GM21515 (cell line): ENCODE results near the gene CXCL1.

ENCODE experiments used
- ATAC-seq: cut with Tn5 transposase; IDR thresholded peaks from one replicate; pipeline ENCODE4 v1.9.1; 2021; ENCODE audit not compliant: unreplicated experiment

CXCL1 gene

DNA sequence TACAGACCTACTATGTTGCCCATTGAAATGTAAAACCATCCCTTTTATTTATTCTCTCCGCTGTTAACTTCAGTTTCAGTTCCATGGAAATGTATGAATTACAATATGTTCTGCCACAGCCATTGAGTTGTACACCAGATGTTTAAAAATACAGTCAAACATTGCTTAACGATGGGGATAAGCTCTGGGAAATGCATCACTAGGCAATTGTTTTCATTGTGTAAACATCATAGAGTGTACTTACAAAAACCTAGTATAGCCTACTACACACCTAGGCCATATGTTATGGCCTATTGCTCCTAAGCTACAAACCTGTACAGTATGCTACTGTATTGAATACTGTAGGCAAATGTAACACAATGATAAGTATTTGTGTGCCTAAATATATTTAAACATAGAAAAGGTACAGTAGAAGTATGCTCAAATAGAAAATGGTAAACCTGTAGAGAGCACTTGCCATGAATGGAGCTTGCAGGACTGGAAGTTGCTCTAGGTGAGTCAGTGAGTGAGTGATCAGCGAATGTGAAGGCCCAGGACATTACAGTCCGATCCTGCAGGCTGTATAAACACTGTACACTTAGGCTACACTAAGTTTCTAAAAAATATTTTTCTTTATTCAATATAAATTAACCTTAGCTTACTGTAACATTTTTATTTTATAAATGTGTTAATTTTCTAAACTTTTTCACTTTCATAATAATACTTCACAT, 18.8 kb upstream of the CXCL1 start:
- no peak for ATAC-seq

DNA sequence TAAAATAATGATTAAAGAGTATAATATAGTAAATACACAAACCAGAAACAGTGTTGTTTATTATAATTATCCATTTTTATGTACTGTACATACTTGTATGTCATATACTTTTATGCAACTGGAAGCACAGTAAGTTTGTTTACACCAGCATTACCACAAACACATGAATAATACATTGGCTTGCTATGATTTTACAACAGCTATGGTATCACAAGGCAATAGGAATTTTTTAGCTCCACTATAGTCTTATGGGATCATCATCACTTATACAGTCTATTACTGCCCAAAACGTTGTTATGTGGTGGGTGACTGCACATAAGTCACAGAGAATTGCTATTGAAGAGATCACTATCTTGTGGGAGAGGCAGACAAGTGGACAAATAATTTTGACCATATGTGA, 17.9 kb upstream of the CXCL1 start:
- no peak for ATAC-seq

DNA sequence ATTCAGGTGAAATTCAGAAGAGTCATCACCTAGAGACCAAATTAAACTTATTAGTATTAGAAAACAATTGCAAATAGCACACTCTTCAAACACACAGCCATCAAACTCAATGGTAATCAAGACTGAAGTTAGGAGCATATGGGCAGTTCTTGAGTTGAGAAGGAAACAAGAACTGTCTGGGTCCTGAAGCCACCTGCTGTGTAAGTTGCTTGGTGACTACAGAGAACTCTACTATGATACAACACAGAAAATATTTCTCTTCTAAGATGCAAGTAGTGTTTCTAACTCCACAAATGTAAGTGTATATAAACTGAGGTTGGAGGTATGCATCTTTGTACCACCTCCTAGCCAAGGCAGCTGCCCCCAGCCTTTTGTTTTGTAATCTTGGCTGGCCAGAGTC, 16.4 kb upstream of the CXCL1 start:
- ATAC-seq: no peak

- ATAC-seq: no peak
Measured at GRCh38 chr4:73853246-73853704, 15.9 kb upstream of the CXCL1 start, which contains the start of gene PF4V1. Gene PF4V1 (plus strand): TSS chr4:73853296. CDS start chr4:73853363, 67 bp downstream.

- no peak for ATAC-seq
Measured at GRCh38 chr4:73853718-73854473, 15.3 kb upstream of the CXCL1 start.

DNA sequence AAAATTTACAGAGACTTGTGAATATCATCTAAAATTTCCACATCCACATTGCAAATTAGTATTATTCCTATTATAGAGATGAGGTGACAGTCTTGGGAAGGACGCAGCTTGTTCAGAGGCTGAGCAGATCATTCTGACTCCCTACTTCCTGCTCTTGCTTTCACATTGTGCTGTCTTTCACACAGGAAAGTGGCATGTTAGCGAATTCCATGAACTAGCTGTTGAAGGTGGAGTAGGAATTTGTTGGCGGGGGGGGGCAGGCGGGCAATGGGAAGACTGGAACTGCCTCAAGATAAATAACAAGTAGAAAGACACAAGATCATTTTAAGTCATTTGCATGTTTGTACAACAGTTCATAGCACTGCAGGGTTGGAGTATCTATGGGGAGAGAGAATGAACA, 13.8 kb upstream of the CXCL1 start:
- no peak for ATAC-seq

GRCh38 chr4:73856518-73856917, 12.7 kb upstream of the CXCL1 start:
- ATAC-seq: no peak

DNA sequence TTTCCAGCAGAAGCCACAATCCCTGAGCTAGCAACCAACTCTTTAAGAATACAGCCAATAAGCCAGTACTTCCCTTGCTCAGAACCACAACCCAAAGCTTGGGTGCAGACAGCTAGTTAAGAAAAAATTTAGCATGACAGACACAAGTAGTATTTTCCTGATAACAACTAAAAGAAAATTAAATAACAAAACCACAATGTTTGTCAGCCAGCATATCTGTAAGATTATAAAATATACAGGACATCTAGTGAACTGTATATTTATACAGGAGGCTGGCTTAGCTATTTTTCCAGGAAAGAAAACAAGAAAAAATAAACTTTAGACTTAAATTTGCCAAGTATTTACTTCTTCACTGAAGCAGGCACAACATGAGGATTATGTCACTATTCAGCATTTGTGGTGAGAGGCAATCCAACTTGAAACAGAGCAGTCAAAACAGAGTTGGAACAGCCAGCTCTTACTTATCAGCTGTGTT, 9.5 kb upstream of the CXCL1 start:
- ATAC-seq: no peak

DNA sequence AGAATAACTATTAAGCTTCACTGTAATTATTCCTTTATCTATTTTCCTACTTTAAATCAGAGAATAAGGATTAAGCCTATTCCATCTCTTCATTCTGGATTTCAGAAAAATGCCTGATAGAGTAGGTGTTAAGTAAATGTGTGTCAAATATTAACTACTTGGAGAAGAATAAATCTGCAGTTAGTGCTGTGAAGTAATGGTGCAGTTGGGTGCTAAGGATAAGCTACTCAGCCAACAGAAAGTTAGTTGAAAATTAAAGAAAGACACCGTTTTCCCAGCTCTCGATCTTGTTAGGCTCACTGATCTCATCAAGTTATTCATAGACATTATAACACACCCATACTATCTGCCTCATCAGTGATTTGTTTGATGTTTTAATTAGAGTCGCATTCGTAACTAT, 9.0 kb upstream of the CXCL1 start:
- ATAC-seq: no peak

DNA sequence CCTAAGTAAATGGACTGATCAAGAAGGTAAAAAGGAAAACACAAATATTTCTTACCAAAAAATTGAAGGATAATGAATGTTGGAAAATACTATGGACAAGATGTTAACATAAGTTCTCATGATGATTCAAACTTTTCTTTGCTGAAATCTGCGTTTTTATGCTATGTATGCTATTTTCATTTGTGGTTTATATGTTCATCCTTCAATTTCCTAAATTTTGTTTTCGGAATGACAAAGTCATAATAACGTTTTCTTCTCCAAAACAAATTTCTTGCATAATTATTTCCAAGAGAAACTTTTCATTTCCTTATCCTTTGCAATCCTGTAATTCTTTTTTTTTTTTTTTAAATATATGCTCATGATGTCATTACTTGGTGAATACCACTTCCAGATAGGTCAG, 8.3 kb upstream of the CXCL1 start:
- no peak for ATAC-seq

- ATAC-seq: no peak
Measured at GRCh38 chr4:73862322-73862721, 6.9 kb upstream of the CXCL1 start.

- no peak for ATAC-seq
Measured at GRCh38 chr4:73864365-73864764, 4.8 kb upstream of the CXCL1 start.

GRCh38 chr4:73864961-73865360, 4.2 kb upstream of the CXCL1 start:
- ATAC-seq: no peak

- ATAC-seq: no peak
Measured at GRCh38 chr4:73865431-73866096, 3.6 kb upstream of the CXCL1 start.

GRCh38 chr4:73866246-73866645, 2.9 kb upstream of the CXCL1 start:
- ATAC-seq: no peak

DNA sequence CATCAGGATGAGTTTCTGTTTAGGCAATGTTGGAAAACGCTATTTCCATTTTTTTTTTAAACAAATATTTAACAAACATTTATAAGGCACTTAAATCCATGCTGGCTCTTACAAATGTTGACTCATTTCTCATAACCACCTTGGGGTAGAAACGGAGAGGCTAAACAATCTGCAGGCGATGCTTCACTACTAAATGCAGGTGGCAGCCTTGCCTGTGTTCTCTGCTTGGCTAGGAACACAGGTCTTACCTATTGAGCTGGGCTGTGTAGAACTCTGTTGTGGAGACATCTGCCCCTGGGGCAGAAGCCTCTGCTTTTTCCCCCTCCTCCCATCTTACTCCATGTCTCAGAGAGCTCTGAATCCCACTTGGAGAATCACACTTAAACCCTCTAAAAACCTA, 1.4 kb upstream of the CXCL1 start:
- no peak for ATAC-seq

GRCh38 chr4:73868206-73869129, 725 bp upstream of the CXCL1 start:
- no peak for ATAC-seq

DNA sequence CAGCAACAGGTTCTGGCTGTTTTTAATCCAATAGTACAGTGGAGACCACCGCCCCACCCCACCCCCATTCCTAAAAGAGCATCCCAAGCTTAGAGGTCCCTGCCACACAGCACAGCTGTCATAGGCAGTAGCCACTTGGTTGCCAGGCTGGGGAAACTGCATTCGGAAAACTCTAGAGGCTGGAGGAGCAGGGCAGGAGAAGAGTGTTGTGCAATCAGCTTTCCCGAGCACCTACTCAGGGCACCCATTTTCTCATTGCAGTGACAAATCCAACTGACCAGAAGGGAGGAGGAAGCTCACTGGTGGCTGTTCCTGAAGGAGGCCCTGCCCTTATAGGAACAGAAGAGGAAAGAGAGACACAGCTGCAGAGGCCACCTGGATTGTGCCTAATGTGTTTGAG, 1.1 kb downstream of the CXCL1 start:
- ATAC-seq: no peak

GRCh38 chr4:73870768-73871167, 1.6 kb downstream of the CXCL1 start:
- no peak for ATAC-seq

DNA sequence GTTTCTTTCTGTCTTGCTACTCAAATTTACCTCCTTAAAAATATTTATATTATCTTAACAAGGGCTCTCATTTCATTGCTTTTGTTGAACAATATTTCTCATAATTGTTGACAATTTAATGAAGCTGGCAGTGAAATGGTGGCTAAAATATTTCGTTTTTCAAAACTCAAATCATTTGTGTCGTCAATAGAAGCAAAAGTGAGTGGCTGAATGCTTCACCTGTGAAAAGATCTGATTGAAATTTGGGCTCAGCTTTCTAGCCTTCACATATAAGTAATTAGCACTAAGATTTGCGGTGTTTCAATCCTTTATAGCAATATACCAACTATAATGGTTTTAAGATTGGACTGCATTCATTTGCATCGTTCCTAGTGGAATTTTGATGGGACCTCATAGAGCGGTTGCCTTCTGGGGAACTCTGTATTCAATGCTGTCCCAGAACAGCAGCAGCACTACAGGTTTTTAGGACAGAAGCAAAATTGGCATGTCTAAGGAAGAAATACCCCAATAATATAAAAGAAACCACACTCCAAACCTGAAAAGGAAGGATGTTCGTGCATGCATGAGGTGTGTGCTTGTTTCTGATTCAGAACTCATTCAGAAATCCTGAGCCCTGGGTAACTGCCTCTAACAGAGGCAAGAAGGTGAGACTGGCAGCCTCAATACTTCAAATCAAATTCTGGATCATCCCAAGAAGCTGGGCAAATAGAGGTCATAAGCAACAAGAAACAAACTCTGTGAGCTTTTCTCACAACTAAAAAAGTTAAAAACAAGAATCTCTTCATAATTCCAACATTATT, 2.5 kb downstream of the CXCL1 start:
- no peak for ATAC-seq
